GM12878 (cell line): ENCODE data around the gene PLS1. TPM values are rescaled to one million over a fixed set of nuclear protein-coding genes. Genes with fewer than 3 reads are reported as not detected.

Source experiments
- ATAC-seq: fragments of 200-7000 bp; cut with Tn5 transposase; 3 replicates; pipeline ENCODE4 v1.9.1; 2020; ENCODE audit warnings: mild to moderate bottlenecking, moderate library complexity
- BruUV-seq: library from RNA; stranded (reverse); fragments of 400-500 nt; replicated peaks from 2 replicates; lab custom pipeline; 2021; lab: Mats Ljungman, UMichigan
- CTCF ChIA-PET: fragments of 300-600 bp; sonication (Branson Sonifier 250); formaldehyde crosslinking; extraction: SDS; loops from one replicate; lab custom pipeline; 2021; ENCODE audit warnings: inconsistent platforms; lab: Yijun Ruan, JAX
- POLR2A ChIA-PET: fragments of 350-600 bp; formaldehyde crosslinking; extraction: SDS; loops from one replicate; lab custom pipeline; 2021; ENCODE audit warnings: inconsistent platforms; lab: Charles Lee
- RAD21 ChIA-PET: fragments of 300-600 bp; sonication (Branson Sonifier 250); formaldehyde crosslinking; loops from one replicate; lab custom pipeline; 2023; ENCODE audit warnings: antibody characterized with exemption; ENCODE audit not compliant: unreplicated experiment; lab: Charles Lee
- SMC1A ChIA-PET: fragments of 300-600 bp; sonication (Branson Sonifier 250); formaldehyde crosslinking; loops from one replicate; lab custom pipeline; 2023; ENCODE audit not compliant: unreplicated experiment, uncharacterized antibody; lab: Charles Lee
- DNase-seq: peaks from one replicate; pipeline ENCODE4 v3.0.0-alpha.2; 2011; ENCODE audit warnings: low read depth, low spot score
- FAIRE-seq: peaks from 3 replicates; lab custom pipeline; 2011; peaks lifted over from hg19 to GRCh38; lab: Jason Lieb, UNC
- H2AFZ ChIP-seq: 2 replicates; pipeline ENCODE4 v1.6.0; 2011; ENCODE audit warnings: low read depth, low read length, control low read depth; ENCODE audit not compliant: control insufficient read depth
- H3K27ac ChIP-seq: 2 replicates; pipeline ENCODE4 v1.5.1; 2011; ENCODE audit warnings: control low read depth; ENCODE audit not compliant: control insufficient read depth, insufficient read depth
- H3K27me3 ChIP-seq, 2 experiments: replicated peaks in 1 of 2; 2 replicates each; pipeline versions ENCODE4 v1.6.0 to v1.6.1; 2011; ENCODE audit warnings: low read length in 1 of 2; ENCODE audit not compliant: control insufficient read depth in 2 of 2, insufficient read depth in 2 of 2
- H3K36me3 ChIP-seq, 2 experiments: 2 replicates each; pipeline ENCODE4 v1.5.1; 2011; ENCODE audit warnings: low read length in 1 of 2; ENCODE audit not compliant: control insufficient read depth in 2 of 2, insufficient read depth in 2 of 2
- H3K4me1 ChIP-seq: 2 replicates; pipeline ENCODE4 v1.6.1; 2011; ENCODE audit warnings: mild to moderate bottlenecking, low read length, moderate library complexity, mixed read lengths; ENCODE audit not compliant: control insufficient read depth, insufficient read depth
- H3K4me2 ChIP-seq: 2 replicates; pipeline ENCODE4 v1.6.0; 2011; ENCODE audit warnings: control low read depth; ENCODE audit not compliant: control insufficient read depth, insufficient read depth
- H3K4me3 ChIP-seq: fragments of 200-600 bp; sonication (generic); 2 replicates; pipeline ENCODE4 v1.5.1; 2016
- H3K79me2 ChIP-seq: 2 replicates; pipeline ENCODE4 v1.6.0; 2011; ENCODE audit warnings: low read length; ENCODE audit not compliant: control insufficient read depth, insufficient read depth
- H3K9ac ChIP-seq: 2 replicates; pipeline ENCODE4 v1.8.0; 2011; ENCODE audit warnings: low read length, control low read depth, mixed read lengths; ENCODE audit not compliant: control insufficient read depth, insufficient read depth
- H3K9me3 ChIP-seq: replicated peaks from 3 replicates; pipeline ENCODE4 v1.5.1; 2011; ENCODE audit warnings: mild to moderate bottlenecking, low read length; ENCODE audit not compliant: control insufficient read depth, insufficient read depth
- H4K20me1 ChIP-seq: 2 replicates; pipeline ENCODE4 v1.6.0; 2011; ENCODE audit not compliant: control insufficient read depth, insufficient read depth
- ATF3 ChIP-seq: IDR thresholded peaks from 2 replicates; pipeline ENCODE4 v1.6.1; 2011; ENCODE audit warnings: low read depth, mild to moderate bottlenecking, low read length, moderate library complexity, borderline replicate concordance; ENCODE audit errors: extremely low read depth
- ETV6 ChIP-seq, 2 experiments: fragments of 450-650 bp in 1 of 2; IDR thresholded peaks in 1 of 2; conservative IDR thresholded peaks in 1 of 2; 2 replicates each; pipeline ENCODE4 v1.6.1; 2014; ENCODE audit warnings: antibody characterized with exemption in 1 of 2, borderline replicate concordance in 1 of 2, low read depth in 1 of 2, mild to moderate bottlenecking in 1 of 2, moderate library complexity in 1 of 2
- GABPA ChIP-seq: IDR thresholded peaks from 2 replicates; pipeline ENCODE4 v1.6.1; 2014; ENCODE audit warnings: antibody characterized with exemption, low read depth, mild to moderate bottlenecking, inconsistent platforms
- HDAC6 ChIP-seq: fragments of 200-600 bp; sonication (generic); IDR thresholded peaks from one replicate; pipeline ENCODE4 v1.8.0; 2017; ENCODE audit warnings: antibody characterized with exemption; ENCODE audit not compliant: unreplicated experiment
- MEF2B ChIP-seq: fragments of 450-650 bp; IDR thresholded peaks from 2 replicates; pipeline ENCODE4 v1.6.1; 2018; ENCODE audit warnings: mild to moderate bottlenecking, moderate library complexity; ENCODE audit not compliant: partially characterized antibody, poor library complexity, severe bottlenecking
- NFYB ChIP-seq: IDR thresholded peaks from 2 replicates; pipeline ENCODE4 v1.6.1; 2011; ENCODE audit warnings: low read depth, mild to moderate bottlenecking, low read length, improper control_type of control experiment, moderate library complexity; ENCODE audit not compliant: insufficient read depth
- ZNF592 ChIP-seq: fragments of 450-650 bp; IDR thresholded peaks from 2 replicates; pipeline ENCODE4 v1.6.1; 2017; ENCODE audit warnings: mild to moderate bottlenecking, moderate library complexity
- ZNF622 ChIP-seq: fragments of 450-650 bp; IDR thresholded peaks from 2 replicates; pipeline ENCODE4 v1.6.1; 2017; ENCODE audit warnings: mild to moderate bottlenecking, inconsistent platforms
- WGBS: methylation state at CpG from one replicate; pipeline ENCODE4 v1.1.6; 2016; ENCODE audit warnings: low lambda C conversion rate; ENCODE audit not compliant: insufficient replicate concordance, insufficient coverage; ENCODE audit errors: missing lambda C conversion rate; 5-methylcytosine and 5-hydroxymethylcytosine counted together
- in situ Hi-C: fragments of 300-500 bp; cut with MboI; formaldehyde crosslinking; loops from 9 replicates; pipeline ENCODE4 v1.14.3; 2018; ENCODE audit warnings: mixed read lengths
- intact Hi-C: fragments of 100-400 bp; cut with micrococcal nuclease; formaldehyde crosslinking; loops from one replicate; pipeline ENCODE4 v1.14.2; 2022; ENCODE audit not compliant: unreplicated experiment
- polyA plus RNA-seq, 11 experiments: library from polyadenylated mRNA; depleted of rRNA in 4 of 11; unstranded in 6 of 11; stranded (reverse) in 5 of 11; fragments of >200 nt; fragmentation: Nextera tagmentation in 4 of 11; fragmentation: Illumina TruSeq in 1 of 11; extraction: Ambion mirVana in 4 of 11; extraction: Trizol in 1 of 11; gene quantifications; 1 replicate in 1 of 11; 2 replicates in 10 of 11; pipeline versions ENCODE4 v1.2.1 to v1.2.3, GENCODE V29; 2011 to 2016; ENCODE audit warnings: inconsistent platforms in 2 of 11, missing spikeins in 2 of 11, low read depth in 1 of 11
- total RNA-seq, 4 experiments: library from RNA; depleted of rRNA in 3 of 4; stranded (reverse); fragments of >200 nt in 3 of 4; fragmentation: Illumina TruSeq in 1 of 4; extraction: Trizol in 1 of 4; gene quantifications; 2 replicates each; pipeline versions ENCODE4 v1.2.1 to v1.2.3, GENCODE V29; 2013 to 2021

Gene PLS1
- total and polyA plus RNA-seq, 10 of the 15 experiments (the other 5 are each of a cell fraction or from before 2014, with no cell fraction given): 0.59 to 11.7 (median 1.7) TPM

GRCh38 chr3:142636664-142637063, 40.5 kb downstream of the PLS1 start:
- no peak overlapping the region for H3K4me3 ChIP-seq
- BruUV-seq: no TSS peak
- DNase-seq: no peak
- ChIA-PET CTCF (no interaction called here), SMC1A (no interaction called here), RAD21 (no interaction called here), POLR2A (interaction anchor here (0.6 kb wide), 1 partner anchor 47 kb away, joined by 3 read pairs; no protein-coding TSS in a partner anchor)
- TF ChIP-seq NFYB (no peak), ZNF592 (no peak), ATF3 (no peak), MEF2B (no peak), ETV6 (conservative IDR thresholded peaks at IDR 0.05 in 1 of 2, IDR thresholded peaks at IDR 0.05 in 1 of 2; ENCODE audit: borderline replicate concordance in 1 of 2, low read depth in 1 of 2) (no peak), HDAC6 (no peak), ZNF622 (no peak), GABPA (no peak)
- no peak for ATAC-seq
- intact Hi-C loops: no loop called here
- H4K20me1 ChIP-seq: no peaks in the 10 kb centered on the region
- H3K79me2 ChIP-seq: no peaks in the 10 kb centered on the region
- H3K9me3 ChIP-seq: no peaks in the 10 kb centered on the region
- H2AFZ ChIP-seq: no peak overlapping the region
- in situ Hi-C loops: no loop called here
- no peaks in the 10 kb centered on the region for H3K36me3 ChIP-seq
- H3K4me2 ChIP-seq: no peak overlapping the region
- no peak overlapping the region for H3K27ac ChIP-seq
- no peak overlapping the region for H3K9ac ChIP-seq
- no peaks in the 10 kb centered on the region for H3K4me1 ChIP-seq
- no peak for FAIRE-seq
- no peaks in the 10 kb centered on the region for H3K27me3 ChIP-seq
- WGBS: 75% methylated on average over 6 of the region's 6 CpGs
